BJ (cell line): ENCODE measurements around the gene FYB1. TPM values are rescaled to one million over a fixed set of nuclear protein-coding genes. Genes with fewer than 3 reads are reported as not detected.

ENCODE experiments used
- CTCF ChIA-PET: fragments of 350-600 bp; formaldehyde crosslinking; extraction: SDS; loops from one replicate; lab custom pipeline; 2021; ENCODE audit warnings: antibody characterized with exemption, inconsistent platforms; lab: Yijun Ruan, JAX
- POLR2A ChIA-PET: fragments of 300-600 bp; sonication (Branson Sonifier 250); formaldehyde crosslinking; extraction: SDS; loops from one replicate; lab custom pipeline; 2021; ENCODE audit warnings: antibody characterized with exemption; lab: Charles Lee
- DNase-seq: peaks from one replicate; pipeline ENCODE4 v3.0.0-alpha.2; 2011; ENCODE audit warnings: low read depth
- H3K27me3 ChIP-seq: 2 replicates; pipeline ENCODE4 v1.6.0; 2011; ENCODE audit warnings: low read length; ENCODE audit not compliant: control insufficient read depth, insufficient read depth
- H3K36me3 ChIP-seq: 2 replicates; pipeline ENCODE4 v1.5.1; 2011; ENCODE audit warnings: low read length; ENCODE audit not compliant: control insufficient read depth, insufficient read depth
- H3K4me3 ChIP-seq: 2 replicates; pipeline ENCODE4 v1.5.1; 2011; ENCODE audit warnings: low read depth, mild to moderate bottlenecking, control low read depth, low read length
- CTCF ChIP-seq: IDR thresholded peaks from 2 replicates; pipeline ENCODE4 v1.5.1; 2011; ENCODE audit warnings: low read depth, mild to moderate bottlenecking, control low read depth, inconsistent platforms, low read length, moderate library complexity; ENCODE audit not compliant: insufficient read depth
- polyA plus RNA-seq: library from polyadenylated mRNA; depleted of rRNA; stranded (reverse); fragments of >200 nt; gene quantifications from 2 replicates; pipeline ENCODE4 v1.2.3, GENCODE V29; 2011; rRNA removed

Gene FYB1
- polyA plus RNA-seq, 1 experiment, result 0.09 TPM

- POLR2A ChIA-PET, result no interaction called here
- DNase-seq, result no peak
- Histone ChIP-seq H3K4me3 (no peak overlapping the region), H3K27me3 (no peaks in the 10 kb centered on the region), H3K36me3 (peaks cover 3% of the 10 kb centered on the region; the same call in 1 of the 2 replicates)
- CTCF ChIA-PET, result no interaction called here
- TF ChIP-seq CTCF, result no peak
Measured at GRCh38 chr5:39057734-39058133, 161.6 kb downstream of the FYB1 start.

- POLR2A ChIA-PET, result no interaction called here
- DNase-seq, result no peak
- peaks cover 3% of the 10 kb centered on the region; the same call in 1 of the 2 replicates for H3K36me3 ChIP-seq
- no peaks in the 10 kb centered on the region for H3K27me3 ChIP-seq
- H3K4me3 ChIP-seq, result no peak overlapping the region
- no peak for TF ChIP-seq CTCF
- CTCF ChIA-PET, result no interaction called here
Measured at GRCh38 chr5:39055768-39056398, 163.5 kb downstream of the FYB1 start.

Other genes starting within 250 kb of the FYB1 start
- gene RICTOR, start 145.2 kb downstream of the FYB1 start, polyA plus RNA-seq, result 6.3 and 11.9 TPM in 2 replicates
- gene C9, start 144.9 kb upstream of the FYB1 start, polyA plus RNA-seq, result not detected in 2 replicates
- gene DAB2, start 205.4 kb upstream of the FYB1 start, polyA plus RNA-seq, result 168 and 181 TPM in 2 replicates